Peyer's patch (tissue), 4 donors: ENCODE measurements around the gene SLC11A1. TPM values are rescaled to one million over a fixed set of nuclear protein-coding genes. Genes with fewer than 3 reads are reported as not detected.

Source experiments
- DNase-seq, 3 donors: peaks; one replicate each; pipeline ENCODE4 v3.0.0-alpha.2; 2017 to 2019
- H3K27ac ChIP-seq, 4 donors: fragments of 200-600 bp; sonication (generic); one replicate each; pipeline ENCODE4 v1.5.1; 2016 to 2019
- H3K27me3 ChIP-seq, 2 donors: fragments of 200-600 bp; sonication (generic); one replicate each; pipeline ENCODE4 v1.5.1; 2019
- H3K36me3 ChIP-seq, 3 donors: fragments of 200-600 bp; sonication (generic); one replicate each; pipeline ENCODE4 v1.5.1; 2016 to 2019
- H3K4me1 ChIP-seq, 4 donors: fragments of 200-600 bp; sonication (generic); one replicate each; pipeline ENCODE4 v1.5.1; 2016 to 2019
- H3K4me3 ChIP-seq, 4 donors: fragments of 200-600 bp; sonication (generic); 1 replicate in 3 of 4; 2 replicates in 1 of 4; pipeline ENCODE4 v1.5.1; 2016 to 2019; ENCODE audit warnings: mild to moderate bottlenecking in 1 of 4
- H3K9me3 ChIP-seq, 4 donors: fragments of 200-600 bp; sonication (generic); one replicate each; pipeline ENCODE4 v1.5.1; 2016 to 2019; ENCODE audit warnings: mild to moderate bottlenecking in 1 of 4
- POLR2A ChIP-seq, 2 donors: fragments of 450-650 bp; IDR thresholded peaks; one replicate each; pipeline ENCODE4 v1.5.1; 2017; ENCODE audit warnings: antibody characterized with exemption in 2 of 2, mild to moderate bottlenecking in 2 of 2, moderate library complexity in 2 of 2
- total RNA-seq, 4 donors: library from RNA; depleted of rRNA; stranded (reverse); fragments of >200 nt; gene quantifications; one replicate each; pipeline ENCODE4 v1.1.0, GENCODE V29; 2016
- TF ChIP-seq, protein P1 (sequence below), 6 experiments: fragments of 450-650 bp in 4 of 6; fragments of 200-600 bp in 2 of 6; sonication (generic) in 1 of 6; IDR thresholded peaks; one replicate each; pipeline ENCODE4 v1.5.1; 2017 to 2019; ENCODE audit warnings: antibody characterized with exemption in 6 of 6, mild to moderate bottlenecking in 3 of 6, moderate library complexity in 1 of 6

Gene SLC11A1
- total RNA-seq, 4 donors from 2014 or later = 2.8 to 21.5 (median 8.6) TPM

DNA sequence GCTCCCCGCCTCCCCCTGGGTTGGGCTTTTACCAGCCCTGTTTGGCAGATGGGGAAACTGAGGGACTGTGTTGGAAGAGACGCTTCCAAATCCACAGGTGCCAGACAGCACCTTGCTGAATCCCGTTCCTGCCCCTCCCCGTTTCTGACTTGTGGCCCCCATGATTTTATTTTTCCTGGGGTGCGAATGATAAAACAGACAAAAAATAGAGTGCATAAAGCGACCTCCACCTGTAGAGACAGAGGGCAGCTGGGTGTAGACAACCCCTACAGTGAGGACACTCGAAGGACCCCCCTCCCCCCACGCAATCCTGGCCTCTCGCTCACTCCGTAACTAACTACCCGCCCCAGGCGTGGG, 15.4 kb downstream of the SLC11A1 start:
- H3K27ac ChIP-seq = peak overlapping the region; percentile 95 to 99 (median 98)
- peak overlapping the region; percentile 75 to 97 (median 89) for H3K4me3 ChIP-seq
- peaks cover 0 to 12% (median 0%) of the 10 kb centered on the region in 3 donors for H3K36me3 ChIP-seq
- peak in 1 of 3 donors; percentile 39 for DNase-seq
- H3K4me1 ChIP-seq = peaks cover 0 to 34% (median 26%) of the 10 kb centered on the region in 4 donors
- TF ChIP-seq POLR2A (IDR thresholded peaks at IDR 0.05) = no peak
- TF ChIP-seq, protein P1, sequence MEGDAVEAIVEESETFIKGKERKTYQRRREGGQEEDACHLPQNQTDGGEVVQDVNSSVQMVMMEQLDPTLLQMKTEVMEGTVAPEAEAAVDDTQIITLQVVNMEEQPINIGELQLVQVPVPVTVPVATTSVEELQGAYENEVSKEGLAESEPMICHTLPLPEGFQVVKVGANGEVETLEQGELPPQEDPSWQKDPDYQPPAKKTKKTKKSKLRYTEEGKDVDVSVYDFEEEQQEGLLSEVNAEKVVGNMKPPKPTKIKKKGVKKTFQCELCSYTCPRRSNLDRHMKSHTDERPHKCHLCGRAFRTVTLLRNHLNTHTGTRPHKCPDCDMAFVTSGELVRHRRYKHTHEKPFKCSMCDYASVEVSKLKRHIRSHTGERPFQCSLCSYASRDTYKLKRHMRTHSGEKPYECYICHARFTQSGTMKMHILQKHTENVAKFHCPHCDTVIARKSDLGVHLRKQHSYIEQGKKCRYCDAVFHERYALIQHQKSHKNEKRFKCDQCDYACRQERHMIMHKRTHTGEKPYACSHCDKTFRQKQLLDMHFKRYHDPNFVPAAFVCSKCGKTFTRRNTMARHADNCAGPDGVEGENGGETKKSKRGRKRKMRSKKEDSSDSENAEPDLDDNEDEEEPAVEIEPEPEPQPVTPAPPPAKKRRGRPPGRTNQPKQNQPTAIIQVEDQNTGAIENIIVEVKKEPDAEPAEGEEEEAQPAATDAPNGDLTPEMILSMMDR (IDR thresholded peaks at IDR 0.05) = no peak
- no peaks in the 10 kb centered on the region for H3K27me3 ChIP-seq
- H3K9me3 ChIP-seq = no peaks in the 10 kb centered on the region

DNA sequence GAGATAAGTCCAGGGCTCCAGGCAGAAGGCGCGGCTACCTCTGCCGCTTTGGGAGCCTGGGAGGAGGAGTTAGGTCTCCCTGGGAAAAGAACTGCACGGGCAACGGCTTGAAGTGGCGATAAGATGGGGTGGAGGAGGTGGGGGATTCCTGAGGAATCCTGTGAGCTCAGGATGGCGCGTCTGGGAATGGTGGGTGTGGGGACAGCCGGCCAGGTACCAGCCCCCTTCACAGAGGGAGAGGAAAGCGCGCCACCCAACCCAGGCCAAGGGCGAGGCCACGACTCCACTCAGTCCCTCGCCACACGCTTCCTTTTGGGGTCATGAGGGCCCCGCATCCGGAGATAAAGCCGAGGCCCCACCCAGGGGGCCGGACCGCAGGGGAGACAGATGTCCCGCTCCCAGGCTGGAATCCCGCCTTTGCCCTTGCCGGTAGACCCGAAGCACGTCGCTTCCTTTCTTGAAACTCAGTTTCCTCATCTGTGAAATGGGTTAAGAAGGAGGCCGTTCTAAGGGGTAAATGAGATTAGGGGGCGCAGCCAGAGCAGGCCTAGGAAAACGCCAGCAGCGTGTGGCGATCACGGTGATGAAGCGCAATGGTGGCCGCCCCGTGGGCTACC, 15.9 kb downstream of the SLC11A1 start:
- no peaks in the 10 kb centered on the region for H3K27me3 ChIP-seq
- H3K4me3 ChIP-seq = peak overlapping the region; percentile 75 to 97 (median 89)
- peak; percentile 62 to 88 (median 85) for DNase-seq
- peaks cover 0 to 37% (median 27%) of the 10 kb centered on the region in 4 donors for H3K4me1 ChIP-seq
- no peaks in the 10 kb centered on the region for H3K9me3 ChIP-seq
- H3K27ac ChIP-seq = peak overlapping the region; percentile 95 to 99 (median 98)
- H3K36me3 ChIP-seq = peaks cover 0 to 17% (median 0%) of the 10 kb centered on the region in 3 donors
- TF ChIP-seq POLR2A (IDR thresholded peaks at IDR 0.05) = peak; percentile 53 to 67
- TF ChIP-seq, protein P1 (IDR thresholded peaks at IDR 0.05) = no peak

DNA sequence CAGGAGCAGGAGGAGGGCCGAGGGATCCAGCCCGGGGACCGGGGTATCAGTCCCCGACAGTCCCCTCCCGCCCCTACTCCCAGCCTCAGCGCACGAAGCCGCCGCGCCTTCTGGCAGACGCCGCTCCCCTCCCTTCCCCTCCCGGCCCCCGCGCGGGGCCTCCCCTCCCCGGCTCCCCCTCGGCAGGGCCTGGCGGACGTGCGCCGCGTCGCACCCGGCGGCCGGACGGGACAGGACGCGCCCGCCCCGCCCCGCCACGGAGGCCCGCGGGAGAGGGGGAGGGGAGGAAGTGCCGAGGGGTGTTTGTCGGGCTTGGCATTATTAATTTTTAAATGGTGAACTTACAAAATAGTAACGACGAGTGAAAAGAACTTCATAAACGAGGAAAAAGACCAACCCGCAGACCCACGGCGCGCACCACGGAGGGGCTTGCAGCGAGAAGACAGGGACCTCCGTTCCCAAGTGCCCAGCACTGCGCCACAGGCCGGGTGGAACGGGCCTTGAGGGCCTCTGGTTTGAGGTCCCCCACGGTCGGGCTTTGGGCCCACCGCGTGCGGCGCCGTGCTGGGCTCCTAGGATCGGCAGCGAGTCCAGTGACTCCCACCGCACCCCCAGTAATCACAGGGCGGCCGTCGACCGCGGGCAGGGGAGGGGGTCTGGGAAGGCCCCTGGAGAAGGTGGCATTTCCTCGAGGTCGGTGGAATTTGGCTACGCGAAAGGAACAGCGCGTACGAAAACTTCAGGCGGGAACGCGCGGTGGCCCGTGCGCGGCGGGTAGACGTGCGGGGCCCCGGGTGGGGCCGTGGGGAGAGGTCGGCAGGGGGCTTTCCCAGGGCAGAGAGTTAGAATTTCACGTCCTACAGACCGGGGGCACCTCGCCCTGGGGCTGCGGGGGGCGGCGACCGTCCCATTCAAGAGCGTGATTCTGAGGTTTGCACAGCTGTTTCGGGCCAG, 16.6 kb downstream of the SLC11A1 start:
- DNase-seq = peak; percentile 65 to 89 (median 89)
- H3K27me3 ChIP-seq = no peaks in the 10 kb centered on the region
- H3K36me3 ChIP-seq = peaks cover 0 to 25% (median 0%) of the 10 kb centered on the region in 3 donors
- H3K4me3 ChIP-seq = peak overlapping the region; percentile 75 to 97 (median 89)
- peak overlapping the region; percentile 95 to 99 (median 98) for H3K27ac ChIP-seq
- peaks cover 0 to 38% (median 27%) of the 10 kb centered on the region in 4 donors for H3K4me1 ChIP-seq
- TF ChIP-seq, protein P1 (IDR thresholded peaks at IDR 0.05) = peak in 2 of 6 experiments; percentile 12 to 33
- no peak for TF ChIP-seq POLR2A (IDR thresholded peaks at IDR 0.05)
- H3K9me3 ChIP-seq = no peaks in the 10 kb centered on the region

DNA sequence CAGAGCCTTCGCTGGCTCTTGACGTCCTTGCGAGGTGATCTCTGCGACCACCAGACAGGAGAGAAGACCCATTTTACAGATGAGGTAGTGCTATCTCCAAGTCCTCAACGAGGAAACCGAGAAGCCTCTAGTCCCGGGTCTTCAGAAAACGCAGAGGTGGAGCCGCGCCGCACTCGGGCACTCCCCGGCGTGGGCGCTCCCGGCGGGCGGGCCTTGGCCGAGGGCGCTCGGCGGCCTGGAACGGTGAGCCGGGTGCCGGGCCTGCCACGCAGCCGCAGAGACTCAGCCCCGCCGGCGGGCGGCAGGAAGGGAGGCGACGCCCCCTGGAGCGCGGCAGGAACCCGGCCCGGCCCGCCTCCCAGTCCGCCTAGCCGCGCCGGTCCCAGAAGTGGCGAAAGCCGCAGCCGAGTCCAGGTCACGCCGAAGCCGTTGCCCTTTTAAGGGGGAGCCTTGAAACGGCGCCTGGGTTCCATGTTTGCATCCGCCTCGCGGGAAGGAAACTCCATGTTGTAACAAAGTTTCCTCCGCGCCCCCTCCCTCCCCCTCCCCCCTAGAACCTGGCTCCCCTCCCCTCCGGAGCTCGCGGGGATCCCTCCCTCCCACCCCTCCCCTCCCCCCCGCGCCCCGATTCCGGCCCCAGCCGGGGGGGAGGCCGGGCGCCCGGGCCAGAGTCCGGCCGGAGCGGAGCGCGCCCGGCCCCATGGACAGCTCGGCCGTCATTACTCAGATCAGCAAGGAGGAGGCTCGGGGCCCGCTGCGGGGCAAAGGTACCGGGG, 17.5 kb downstream of the SLC11A1 start, which contains the start of gene CTDSP1:
Gene CTDSP1, plus strand, starts transcription at position 478 of the 776 bp plus-strand sequence. Its CDS starts 223 bp downstream, at position 701.
- Histone ChIP-seq H3K9me3 (no peaks in the 10 kb centered on the region), H3K4me3 (peak within 1 kb of the TSS; percentile 75 to 97 (median 89)), H3K4me1 (peaks cover 0 to 42% (median 27%) of the 10 kb centered on the region in 4 donors), H3K27me3 (no peaks in the 10 kb centered on the region), H3K36me3 (peaks cover 0 to 34% (median 0%) of the 10 kb centered on the region in 3 donors), H3K27ac (peak within 1 kb of the TSS; percentile 95 to 99 (median 98))
- DNase-seq = peak; percentile 95 to 99 (median 98)
- TF ChIP-seq, protein P1 (IDR thresholded peaks at IDR 0.05) = peak in 4 of 6 experiments; percentile 8 to 28 (median 20)
- TF ChIP-seq POLR2A (IDR thresholded peaks at IDR 0.05) = peak; percentile 73 to 79
